RCC 7860 (cell line): Measurements from ENCODE around the gene PMM2.
"Not testable (repeated sequence)": the region's sequence is repeated elsewhere in the genome, so short reads cannot be mapped to it uniquely, and the experiment has no call there.

Source experiments
- DNase-seq: peaks from one replicate; pipeline ENCODE4 v3.0.0-alpha.2; 2015; ENCODE audit warnings: low spot score
- FAIRE-seq: peaks from 2 replicates; lab custom pipeline; 2012; peaks lifted over from hg19 to GRCh38; lab: Jason Lieb, UNC

Gene PMM2

GRCh38 chr16:8814095-8814806 is 16.6 kb downstream of the PMM2 start:
- DNase-seq (no peak), FAIRE-seq (no peak)

- no peak for FAIRE-seq
- DNase-seq, result no peak
These were observed 19.5 kb downstream of the PMM2 start for GRCh38 chr16:8816967-8817655.

- no peak for DNase-seq
- FAIRE-seq, result no peak
These were observed 21.0 kb downstream of the PMM2 start for GRCh38 chr16:8818504-8819270.

GRCh38 chr16:8819411-8820034 is 21.9 kb downstream of the PMM2 start:
- no peak for FAIRE-seq
- no peak for DNase-seq

- no peak for DNase-seq
- no peak for FAIRE-seq
These were observed 24.8 kb downstream of the PMM2 start for GRCh38 chr16:8822403-8822802.

GRCh38 chr16:8826278-8826879 is 28.7 kb downstream of the PMM2 start:
- DNase-seq (no peak), FAIRE-seq (no peak)

- FAIRE-seq (no peak), DNase-seq (no peak)
These were observed 31.0 kb downstream of the PMM2 start for GRCh38 chr16:8828541-8829165.

- no peak for DNase-seq
- FAIRE-seq, result no peak
These were observed 33.8 kb downstream of the PMM2 start for GRCh38 chr16:8831450-8831849.

GRCh38 chr16:8831871-8832716 is 34.5 kb downstream of the PMM2 start:
- DNase-seq (no peak), FAIRE-seq (no peak)

GRCh38 chr16:8832717-8833105 is 35.1 kb downstream of the PMM2 start:
- FAIRE-seq (no peak), DNase-seq (no peak)

- not testable (repeated sequence) for DNase-seq, FAIRE-seq
These were observed 39.2 kb downstream of the PMM2 start for GRCh38 chr16:8836797-8837196.

- FAIRE-seq, DNase-seq: not testable (repeated sequence)
These were observed 40.0 kb downstream of the PMM2 start for GRCh38 chr16:8837594-8837993.

- DNase-seq, FAIRE-seq: not testable (repeated sequence)
These were observed 44.4 kb downstream of the PMM2 start for GRCh38 chr16:8842016-8842415.

GRCh38 chr16:8843296-8843695 is 45.7 kb downstream of the PMM2 start:
- FAIRE-seq, DNase-seq: not testable (repeated sequence)

- FAIRE-seq, result no peak
- no peak for DNase-seq
These were observed 48.2 kb downstream of the PMM2 start for GRCh38 chr16:8845699-8846298.

GRCh38 chr16:8846401-8846932 is 48.8 kb downstream of the PMM2 start:
- FAIRE-seq (no peak), DNase-seq (no peak)

GRCh38 chr16:8847145-8847544 is 49.5 kb downstream of the PMM2 start:
- DNase-seq (no peak), FAIRE-seq (no peak)

GRCh38 chr16:8847623-8848022 is 50.0 kb downstream of the PMM2 start:
- FAIRE-seq, result no peak
- DNase-seq, result no peak
